Mesothelial cell of epicardium (in vitro differentiated cells): ENCODE data around the gene NOXA1. TPM values are rescaled to one million over a fixed set of nuclear protein-coding genes. Genes with fewer than 3 reads are reported as not detected.
"Not testable (repeated sequence)": the region's sequence is repeated elsewhere in the genome, so short reads cannot be mapped to it uniquely, and the experiment has no call there.

Experiments
- DNase-seq, 2 experiments: peaks; one replicate each; pipeline ENCODE4 v3.0.0; 2021; ENCODE audit warnings: low spot score in 2 of 2; ENCODE audit not compliant: unreplicated experiment in 2 of 2
- H3K27ac Mint-ChIP-seq: 2 replicates; pipeline ENCODE4 v1.8.0; 2021; ENCODE audit warnings: mixed read lengths
- H3K27me3 Mint-ChIP-seq: 2 replicates; pipeline ENCODE4 v1.8.0; 2021; ENCODE audit warnings: low read depth, mixed read lengths
- H3K36me3 Mint-ChIP-seq: 2 replicates; pipeline ENCODE4 v1.8.0; 2021; ENCODE audit warnings: mixed read lengths
- H3K4me1 Mint-ChIP-seq: 2 replicates; pipeline ENCODE4 v1.8.0; 2021; ENCODE audit warnings: mixed read lengths
- H3K4me3 Mint-ChIP-seq: 2 replicates; pipeline ENCODE4 v1.8.0; 2021; ENCODE audit warnings: mild to moderate bottlenecking, moderate library complexity, mixed read lengths
- H3K9me3 Mint-ChIP-seq: 2 replicates; pipeline ENCODE4 v1.8.0; 2021; ENCODE audit warnings: mixed read lengths
- CTCF ChIP-seq: fragments of 200-600 bp; sonication (generic); IDR thresholded peaks from one replicate; pipeline ENCODE4 v1.5.0; 2021; ENCODE audit warnings: antibody characterized with exemption; ENCODE audit not compliant: unreplicated experiment
- total RNA-seq: library from RNA; stranded (reverse); gene quantifications from 3 replicates; pipeline ENCODE4 v1.2.1, GENCODE V29; 2021

NOXA1 gene
- total RNA-seq, 1 donor from 2014 or later, result 22.1 TPM

GRCh38 chr9:137449931-137450538, 26.8 kb downstream of the NOXA1 start:
- Mint-ChIP-seq H3K4me3 (no peak overlapping the region), H3K4me1 (peaks cover 13% of the 10 kb centered on the region), H3K27me3 (peaks cover 2% of the 10 kb centered on the region), H3K36me3 (peaks cover 3% of the 10 kb centered on the region), H3K9me3 (no peaks in the 10 kb centered on the region), H3K27ac (no peak overlapping the region)
- peak in 1 of 2 experiments; percentile 6 for DNase-seq
- no peak for TF ChIP-seq CTCF

GRCh38 chr9:137450539-137451222, 27.5 kb downstream of the NOXA1 start:
- DNase-seq, H3K36me3 Mint-ChIP-seq, H3K27me3 Mint-ChIP-seq, H3K9me3 Mint-ChIP-seq, H3K4me1 Mint-ChIP-seq, H3K4me3 Mint-ChIP-seq, H3K27ac Mint-ChIP-seq: not testable (repeated sequence)

- not testable (repeated sequence) for H3K27me3 Mint-ChIP-seq, H3K36me3 Mint-ChIP-seq, H3K27ac Mint-ChIP-seq, DNase-seq, H3K9me3 Mint-ChIP-seq, H3K4me3 Mint-ChIP-seq
- H3K4me1 Mint-ChIP-seq, result peaks cover 11% of the 10 kb centered on the region
Measured at GRCh38 chr9:137451264-137452005, 28.2 kb downstream of the NOXA1 start.

- H3K4me1 Mint-ChIP-seq, result peaks cover 11% of the 10 kb centered on the region
- no peaks in the 10 kb centered on the region for H3K27me3 Mint-ChIP-seq
- H3K9me3 Mint-ChIP-seq, result no peaks in the 10 kb centered on the region
- no peak for DNase-seq
- peaks cover 6% of the 10 kb centered on the region for H3K36me3 Mint-ChIP-seq
- H3K27ac Mint-ChIP-seq, result no peak overlapping the region
- TF ChIP-seq CTCF, result no peak
- H3K4me3 Mint-ChIP-seq, result no peak overlapping the region
Measured at GRCh38 chr9:137452006-137452760, 29.0 kb downstream of the NOXA1 start.

- TF ChIP-seq CTCF, result no peak
- peak overlapping the region; percentile 69 for H3K4me3 Mint-ChIP-seq
- peaks cover 6% of the 10 kb centered on the region for H3K36me3 Mint-ChIP-seq
- DNase-seq, result peak in 1 of 2 experiments; percentile 24
- no peaks in the 10 kb centered on the region for H3K9me3 Mint-ChIP-seq
- H3K27me3 Mint-ChIP-seq, result no peaks in the 10 kb centered on the region
- peaks cover 11% of the 10 kb centered on the region for H3K4me1 Mint-ChIP-seq
- no peak overlapping the region for H3K27ac Mint-ChIP-seq
Measured at GRCh38 chr9:137452761-137453642, 29.8 kb downstream of the NOXA1 start.

GRCh38 chr9:137453643-137454081, 30.5 kb downstream of the NOXA1 start:
- no peak for TF ChIP-seq CTCF
- H3K4me1 Mint-ChIP-seq, result peaks cover 11% of the 10 kb centered on the region
- peak; percentile 61 to 79 for DNase-seq
- H3K36me3 Mint-ChIP-seq, result peaks cover 3% of the 10 kb centered on the region
- H3K4me3 Mint-ChIP-seq, result peak overlapping the region; percentile 69
- no peaks in the 10 kb centered on the region for H3K27me3 Mint-ChIP-seq
- peak overlapping the region; percentile 67 for H3K27ac Mint-ChIP-seq
- no peaks in the 10 kb centered on the region for H3K9me3 Mint-ChIP-seq
